ENCODE data around the gene AUTS2.

AUTS2 gene

DNA sequence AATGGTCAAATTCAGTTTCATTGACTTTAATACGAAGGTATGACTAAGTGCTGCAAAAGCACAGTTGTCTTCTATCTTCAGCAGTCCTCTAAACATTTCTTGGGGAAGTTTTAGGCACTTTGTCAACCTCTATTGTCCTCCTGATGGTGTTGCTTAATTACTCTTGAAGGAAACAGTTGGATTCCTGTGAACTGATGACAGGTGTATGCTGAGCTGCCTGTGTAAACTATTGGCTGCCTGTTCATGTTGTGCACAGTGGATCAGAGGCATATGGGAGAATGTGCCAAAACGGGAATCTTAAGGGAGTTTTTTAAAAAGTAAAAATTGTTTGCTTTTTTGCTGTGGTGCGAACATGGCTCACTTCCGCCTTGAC is 221.0 kb downstream of the AUTS2 start:
- no peak overlapping the region for H3K27ac ChIP-seq (ENCODE audit: low read depth, low read length)
- no peaks in the 10 kb centered on the region for H3K36me3 ChIP-seq (ENCODE audit: control insufficient read depth, insufficient read depth, low read length)
- no peak overlapping the region for H3K4me3 ChIP-seq (ENCODE audit: low read length)
- no peaks in the 10 kb centered on the region for H3K27me3 ChIP-seq (ENCODE audit: control insufficient read depth, insufficient read depth, low read length)
- H3K4me1 ChIP-seq (ENCODE audit: control insufficient read depth, insufficient read depth, low read length): peaks cover 41% of the 10 kb centered on the region
- no peak overlapping the region for H3K9ac ChIP-seq (ENCODE audit: low read length)

- no peaks in the 10 kb centered on the region for H3K27me3 ChIP-seq (ENCODE audit: control insufficient read depth, insufficient read depth, low read length)
- no peak overlapping the region for H3K4me3 ChIP-seq (ENCODE audit: low read length)
- no peak overlapping the region for H3K27ac ChIP-seq (ENCODE audit: low read depth, low read length)
- no peak overlapping the region for H3K9ac ChIP-seq (ENCODE audit: low read length)
- no peaks in the 10 kb centered on the region for H3K36me3 ChIP-seq (ENCODE audit: control insufficient read depth, insufficient read depth, low read length)
- peaks cover 41% of the 10 kb centered on the region for H3K4me1 ChIP-seq (ENCODE audit: control insufficient read depth, insufficient read depth, low read length)
Measured at GRCh38 chr7:69820479-69821192, 222.4 kb downstream of the AUTS2 start.

DNA sequence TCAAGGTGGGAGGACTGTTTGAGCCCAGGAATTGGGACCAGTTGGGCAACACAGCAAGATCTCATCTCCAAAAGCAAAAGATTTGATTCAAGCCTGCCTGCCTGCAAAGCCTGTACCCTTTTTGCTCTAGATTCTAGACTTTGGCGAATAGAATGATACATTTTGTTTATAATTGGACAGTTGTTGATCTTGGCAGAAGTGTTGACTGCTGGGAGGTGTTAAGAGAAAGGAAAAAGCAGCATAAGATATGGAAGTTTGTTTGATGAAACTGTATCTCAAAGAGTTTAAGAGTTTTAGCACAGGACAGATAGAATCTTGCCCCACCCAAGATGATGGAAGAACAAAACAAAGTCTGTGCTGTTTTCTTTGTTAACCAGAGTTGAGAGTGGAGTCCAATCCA is 224.1 kb downstream of the AUTS2 start:
- Histone ChIP-seq H3K36me3 (ENCODE audit: control insufficient read depth, insufficient read depth, low read length) (no peaks in the 10 kb centered on the region), H3K27me3 (ENCODE audit: control insufficient read depth, insufficient read depth, low read length) (no peaks in the 10 kb centered on the region), H3K4me3 (ENCODE audit: low read length) (no peak overlapping the region), H3K4me1 (ENCODE audit: control insufficient read depth, insufficient read depth, low read length) (peaks cover 34% of the 10 kb centered on the region), H3K27ac (ENCODE audit: low read depth, low read length) (no peak overlapping the region), H3K9ac (ENCODE audit: low read length) (no peak overlapping the region)

- H3K27ac ChIP-seq (ENCODE audit: low read depth, low read length): no peak overlapping the region
- H3K27me3 ChIP-seq (ENCODE audit: control insufficient read depth, insufficient read depth, low read length): no peaks in the 10 kb centered on the region
- no peak overlapping the region for H3K9ac ChIP-seq (ENCODE audit: low read length)
- no peak overlapping the region for H3K4me3 ChIP-seq (ENCODE audit: low read length)
- H3K4me1 ChIP-seq (ENCODE audit: control insufficient read depth, insufficient read depth, low read length): peaks cover 25% of the 10 kb centered on the region
- no peaks in the 10 kb centered on the region for H3K36me3 ChIP-seq (ENCODE audit: control insufficient read depth, insufficient read depth, low read length)
Measured at GRCh38 chr7:69823151-69823744, 225.0 kb downstream of the AUTS2 start.

- Histone ChIP-seq H3K4me1 (ENCODE audit: control insufficient read depth, insufficient read depth, low read length) (peaks cover 16% of the 10 kb centered on the region), H3K36me3 (ENCODE audit: control insufficient read depth, insufficient read depth, low read length) (no peaks in the 10 kb centered on the region), H3K27me3 (ENCODE audit: control insufficient read depth, insufficient read depth, low read length) (no peaks in the 10 kb centered on the region), H3K9ac (ENCODE audit: low read length) (no peak overlapping the region), H3K27ac (ENCODE audit: low read depth, low read length) (no peak overlapping the region), H3K4me3 (ENCODE audit: low read length) (no peak overlapping the region)
Measured at GRCh38 chr7:69825113-69825972, 227.1 kb downstream of the AUTS2 start.

DNA sequence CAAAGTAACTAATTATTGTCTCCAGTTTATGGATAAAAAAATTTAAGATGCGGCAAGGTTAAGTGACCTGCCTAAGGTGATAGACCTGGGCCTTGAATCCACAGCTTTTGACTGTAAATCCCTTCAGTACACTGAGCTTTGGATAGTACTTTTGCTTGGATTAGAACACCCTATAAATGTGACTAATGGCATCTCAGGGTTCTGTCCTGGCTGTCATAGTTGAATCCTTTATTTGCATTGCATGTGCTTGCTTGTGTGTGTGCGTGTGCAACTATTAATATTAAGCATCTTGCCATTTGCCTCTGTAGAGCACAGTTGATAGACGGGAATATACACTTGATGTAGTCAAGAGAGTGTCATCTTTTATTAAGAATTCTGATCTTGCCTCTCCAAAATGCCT is 228.0 kb downstream of the AUTS2 start:
- Histone ChIP-seq H3K4me1 (ENCODE audit: control insufficient read depth, insufficient read depth, low read length) (peaks cover 9% of the 10 kb centered on the region), H3K4me3 (ENCODE audit: low read length) (no peak overlapping the region), H3K27ac (ENCODE audit: low read depth, low read length) (no peak overlapping the region), H3K27me3 (ENCODE audit: control insufficient read depth, insufficient read depth, low read length) (no peaks in the 10 kb centered on the region), H3K9ac (ENCODE audit: low read length) (no peak overlapping the region), H3K36me3 (ENCODE audit: control insufficient read depth, insufficient read depth, low read length) (no peaks in the 10 kb centered on the region)

DNA sequence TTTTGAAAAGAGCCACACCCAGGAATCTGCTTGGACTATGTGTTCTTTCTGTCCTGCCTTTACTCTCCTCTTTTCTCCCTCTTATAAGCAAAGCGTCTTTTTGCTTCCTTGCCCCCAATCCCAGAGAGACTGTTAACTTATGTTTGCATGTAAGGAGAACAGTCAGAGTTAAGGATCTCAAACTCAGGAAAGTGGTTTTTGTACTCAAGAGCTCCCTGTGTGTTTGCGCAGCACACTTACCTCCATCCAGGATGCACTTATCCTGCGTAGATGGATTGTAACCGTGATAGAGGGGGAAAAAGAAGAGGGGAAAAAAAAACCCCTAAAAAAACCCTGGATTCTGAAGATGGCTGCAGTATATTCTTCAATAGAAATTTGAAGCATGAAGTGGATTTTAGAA is 228.9 kb downstream of the AUTS2 start:
- H3K4me1 ChIP-seq (ENCODE audit: control insufficient read depth, insufficient read depth, low read length): peaks cover 9% of the 10 kb centered on the region
- H3K9ac ChIP-seq (ENCODE audit: low read length): no peak overlapping the region
- H3K36me3 ChIP-seq (ENCODE audit: control insufficient read depth, insufficient read depth, low read length): no peaks in the 10 kb centered on the region
- no peaks in the 10 kb centered on the region for H3K27me3 ChIP-seq (ENCODE audit: control insufficient read depth, insufficient read depth, low read length)
- H3K27ac ChIP-seq (ENCODE audit: low read depth, low read length): no peak overlapping the region
- no peak overlapping the region for H3K4me3 ChIP-seq (ENCODE audit: low read length)

DNA sequence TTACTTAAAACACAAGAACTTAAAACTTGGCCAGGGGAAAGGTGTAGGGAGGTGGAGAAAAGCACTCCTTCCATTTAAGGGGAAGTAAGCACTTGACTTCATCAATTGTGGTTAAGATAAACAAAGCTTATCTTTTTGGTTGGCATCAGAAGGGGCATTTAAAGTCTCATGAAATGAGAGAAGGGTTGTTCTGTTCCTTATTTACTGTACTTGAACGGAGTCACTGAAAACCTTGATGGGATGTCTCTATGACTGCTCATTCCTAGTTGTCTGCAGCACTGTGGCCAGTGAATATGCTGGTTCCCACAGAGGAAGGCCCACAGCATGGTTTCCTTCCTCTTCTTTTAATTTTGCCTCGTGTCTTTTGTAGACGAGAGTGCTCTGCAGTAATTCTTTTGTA is 229.3 kb downstream of the AUTS2 start:
- no peak overlapping the region for H3K27ac ChIP-seq (ENCODE audit: low read depth, low read length)
- no peak overlapping the region for H3K9ac ChIP-seq (ENCODE audit: low read length)
- no peaks in the 10 kb centered on the region for H3K27me3 ChIP-seq (ENCODE audit: control insufficient read depth, insufficient read depth, low read length)
- H3K4me3 ChIP-seq (ENCODE audit: low read length): no peak overlapping the region
- H3K4me1 ChIP-seq (ENCODE audit: control insufficient read depth, insufficient read depth, low read length): peaks cover 9% of the 10 kb centered on the region
- H3K36me3 ChIP-seq (ENCODE audit: control insufficient read depth, insufficient read depth, low read length): no peaks in the 10 kb centered on the region

- no peak overlapping the region for H3K9ac ChIP-seq (ENCODE audit: low read length)
- no peak overlapping the region for H3K4me3 ChIP-seq (ENCODE audit: low read length)
- no peak overlapping the region for H3K27ac ChIP-seq (ENCODE audit: low read depth, low read length)
- no peaks in the 10 kb centered on the region for H3K36me3 ChIP-seq (ENCODE audit: control insufficient read depth, insufficient read depth, low read length)
- H3K27me3 ChIP-seq (ENCODE audit: control insufficient read depth, insufficient read depth, low read length): no peaks in the 10 kb centered on the region
- no peaks in the 10 kb centered on the region for H3K4me1 ChIP-seq (ENCODE audit: control insufficient read depth, insufficient read depth, low read length)
Measured at GRCh38 chr7:69832356-69832755, 234.1 kb downstream of the AUTS2 start.

- Histone ChIP-seq H3K27me3 (ENCODE audit: control insufficient read depth, insufficient read depth, low read length) (no peaks in the 10 kb centered on the region), H3K4me3 (ENCODE audit: low read length) (no peak overlapping the region), H3K27ac (ENCODE audit: low read depth, low read length) (no peak overlapping the region), H3K36me3 (ENCODE audit: control insufficient read depth, insufficient read depth, low read length) (no peaks in the 10 kb centered on the region), H3K4me1 (ENCODE audit: control insufficient read depth, insufficient read depth, low read length) (no peaks in the 10 kb centered on the region), H3K9ac (ENCODE audit: low read length) (no peak overlapping the region)
Measured at GRCh38 chr7:69833964-69834363, 235.7 kb downstream of the AUTS2 start.

- Histone ChIP-seq H3K4me3 (ENCODE audit: low read length) (no peak overlapping the region), H3K27ac (ENCODE audit: low read depth, low read length) (no peak overlapping the region), H3K9ac (ENCODE audit: low read length) (no peak overlapping the region), H3K27me3 (ENCODE audit: control insufficient read depth, insufficient read depth, low read length) (no peaks in the 10 kb centered on the region), H3K36me3 (ENCODE audit: control insufficient read depth, insufficient read depth, low read length) (no peaks in the 10 kb centered on the region), H3K4me1 (ENCODE audit: control insufficient read depth, insufficient read depth, low read length) (no peaks in the 10 kb centered on the region)
Measured at GRCh38 chr7:69836702-69837101, 238.4 kb downstream of the AUTS2 start.

GRCh38 chr7:69837387-69838068 is 239.3 kb downstream of the AUTS2 start:
- H3K27me3 ChIP-seq (ENCODE audit: control insufficient read depth, insufficient read depth, low read length): no peaks in the 10 kb centered on the region
- H3K4me1 ChIP-seq (ENCODE audit: control insufficient read depth, insufficient read depth, low read length): no peaks in the 10 kb centered on the region
- no peak overlapping the region for H3K9ac ChIP-seq (ENCODE audit: low read length)
- no peak overlapping the region for H3K4me3 ChIP-seq (ENCODE audit: low read length)
- H3K27ac ChIP-seq (ENCODE audit: low read depth, low read length): no peak overlapping the region
- no peaks in the 10 kb centered on the region for H3K36me3 ChIP-seq (ENCODE audit: control insufficient read depth, insufficient read depth, low read length)

Data from rectal smooth muscle tissue (tissue), 1 donor.